H1 (cell line): ENCODE data around the gene HOXD4. TPM values are rescaled to one million over a fixed set of nuclear protein-coding genes. Genes with fewer than 3 reads are reported as not detected.

Experiments used
- CTCF ChIA-PET: fragments of 300-600 bp; sonication (Branson Sonifier 250); formaldehyde crosslinking; loops from one replicate; lab custom pipeline; 2021; ENCODE audit not compliant: partially characterized antibody; lab: Charles Lee
- POLR2A ChIA-PET: fragments of 300-600 bp; sonication (Branson Sonifier 250); formaldehyde crosslinking; loops from one replicate; lab custom pipeline; 2021; ENCODE audit warnings: inconsistent platforms; ENCODE audit not compliant: partially characterized antibody; lab: Charles Lee
- DNase-seq, 2 experiments: peaks; one replicate each; pipeline versions ENCODE4 v3.0.0 to v3.0.0-alpha.2; 2010 to 2022; ENCODE audit warnings: low spot score in 2 of 2, low read depth in 1 of 2, mixed read lengths in 1 of 2
- FAIRE-seq: peaks from 2 replicates; lab custom pipeline; 2011; peaks lifted over from hg19 to GRCh38; lab: Jason Lieb, UNC
- H2AFZ ChIP-seq: 2 replicates; pipeline ENCODE4 v1.8.1; 2012; ENCODE audit warnings: low read length, inconsistent platforms
- H2AK5ac ChIP-seq: 2 replicates; pipeline ENCODE4 v1.6.1; 2013; ENCODE audit warnings: low read depth, low read length
- H2BK120ac ChIP-seq: replicated peaks from 2 replicates; pipeline ENCODE3; 2013; ENCODE audit warnings: low read depth, low read length, inconsistent platforms
- H2BK12ac ChIP-seq: 2 replicates; pipeline ENCODE4 v1.6.1; 2013; ENCODE audit warnings: low read depth, low read length
- H2BK15ac ChIP-seq: 2 replicates; pipeline ENCODE4 v1.6.1; 2013; ENCODE audit warnings: low read length
- H2BK20ac ChIP-seq: 2 replicates; pipeline ENCODE4 v1.6.1; 2013; ENCODE audit warnings: low read length
- H2BK5ac ChIP-seq: 2 replicates; pipeline ENCODE4 v1.6.1; 2013; ENCODE audit warnings: low read depth, low read length
- H3K14ac ChIP-seq: 2 replicates; pipeline ENCODE4 v1.6.1; 2013; ENCODE audit warnings: inconsistent platforms; ENCODE audit not compliant: insufficient read length
- H3K18ac ChIP-seq: 2 replicates; pipeline ENCODE4 v1.6.1; 2013; ENCODE audit warnings: low read length; ENCODE audit errors: extremely low read depth
- H3K23ac ChIP-seq: 2 replicates; pipeline ENCODE4 v1.6.1; 2013; ENCODE audit warnings: inconsistent platforms; ENCODE audit not compliant: insufficient read length
- H3K23me2 ChIP-seq: 2 replicates; pipeline ENCODE4 v1.6.1; 2013; ENCODE audit warnings: low read depth, low read length
- H3K27ac ChIP-seq: 2 replicates; pipeline ENCODE4 v1.6.1; 2011; ENCODE audit warnings: low read depth, low read length, inconsistent platforms
- H3K27me3 ChIP-seq, 4 experiments: replicated peaks in 1 of 4; 1 replicate in 1 of 4; 2 replicates in 3 of 4; pipeline versions ENCODE4 v1.6.1 to v1.8.1; 2011 to 2013; ENCODE audit warnings: low read length in 3 of 4, mild to moderate bottlenecking in 3 of 4, inconsistent platforms in 2 of 4, mixed read lengths in 2 of 4, moderate library complexity in 1 of 4; ENCODE audit not compliant: control insufficient read depth in 3 of 4, insufficient read depth in 3 of 4; ENCODE audit errors: extremely low read depth in 1 of 4
- H3K36me3 ChIP-seq, 4 experiments: 2 replicates each; pipeline versions ENCODE4 v1.6.1 to v1.8.1; 2011 to 2013; ENCODE audit warnings: mild to moderate bottlenecking in 4 of 4, low read length in 3 of 4, moderate library complexity in 2 of 4, control low read depth in 1 of 4, inconsistent platforms in 1 of 4; ENCODE audit not compliant: insufficient read depth in 4 of 4, control insufficient read depth in 2 of 4
- H3K4ac ChIP-seq: replicated peaks from 2 replicates; pipeline ENCODE3; 2013; ENCODE audit warnings: low read length, low read depth, mixed read lengths, inconsistent platforms; ENCODE audit not compliant: insufficient read length
- H3K4me1 ChIP-seq, 4 experiments: replicated peaks in 1 of 4; 1 replicate in 1 of 4; 2 replicates in 3 of 4; pipeline versions ENCODE4 v1.6.1 to v1.8.1; 2011 to 2013; ENCODE audit warnings: low read length in 3 of 4, inconsistent platforms in 2 of 4, mixed read lengths in 1 of 4; ENCODE audit not compliant: insufficient read depth in 4 of 4, control insufficient read depth in 3 of 4
- H3K4me2 ChIP-seq, 2 experiments: 2 replicates each; pipeline versions ENCODE4 v1.6.1 to v1.8.1; 2011 to 2013; ENCODE audit warnings: low read depth in 2 of 2, low read length in 2 of 2, control low read depth in 1 of 2, inconsistent platforms in 1 of 2, mild to moderate bottlenecking in 1 of 2; ENCODE audit not compliant: insufficient read depth in 1 of 2
- H3K4me3 ChIP-seq, 4 experiments: fragments of 200-600, 300-600 bp in 1 of 4; sonication (generic), shearing (Covaris generic), sonication (Bioruptor Twin) in 1 of 4; 2 replicates each; pipeline versions ENCODE4 v1.5.1 to v1.8.1; 2011 to 2016; ENCODE audit warnings: low read length in 4 of 4, low read depth in 3 of 4, control low read depth in 2 of 4, inconsistent platforms in 2 of 4, mild to moderate bottlenecking in 2 of 4, mixed read lengths in 1 of 4, moderate library complexity in 1 of 4; ENCODE audit not compliant: insufficient read depth in 2 of 4; ENCODE audit errors: extremely low read depth in 1 of 4
- H3K56ac ChIP-seq: replicated peaks from 2 replicates; pipeline ENCODE3; 2013; ENCODE audit warnings: low read depth, mild to moderate bottlenecking, mixed read lengths, low read length, inconsistent platforms; ENCODE audit not compliant: insufficient read length
- H3K79me1 ChIP-seq: 2 replicates; pipeline ENCODE4 v1.6.1; 2013; ENCODE audit warnings: low read depth, low read length, control low read depth
- H3K79me2 ChIP-seq, 2 experiments: 2 replicates each; pipeline versions ENCODE4 v1.6.1 to v1.8.1; 2012 to 2013; ENCODE audit warnings: low read length in 2 of 2, mild to moderate bottlenecking in 2 of 2, inconsistent platforms in 1 of 2; ENCODE audit not compliant: insufficient read depth in 2 of 2, control insufficient read depth in 1 of 2
- H3K9ac ChIP-seq, 4 experiments: replicated peaks in 1 of 4; 1 replicate in 1 of 4; 2 replicates in 3 of 4; pipeline versions ENCODE4 v1.6.1 to v1.8.1; 2011 to 2013; ENCODE audit warnings: low read depth in 3 of 4, low read length in 3 of 4, control low read depth in 2 of 4, mild to moderate bottlenecking in 2 of 4, moderate library complexity in 2 of 4, inconsistent platforms in 1 of 4; ENCODE audit errors: extremely low read depth in 1 of 4
- H3K9me3 ChIP-seq, 2 experiments: 2 replicates each; pipeline versions ENCODE4 v1.6.1 to v1.8.1; 2012 to 2013; ENCODE audit warnings: mild to moderate bottlenecking in 2 of 2, moderate library complexity in 2 of 2, control low read depth in 1 of 2, inconsistent platforms in 1 of 2, low read depth in 1 of 2, low read length in 1 of 2, mixed read lengths in 1 of 2; ENCODE audit not compliant: insufficient read depth in 2 of 2
- H4K20me1 ChIP-seq, 2 experiments: replicated peaks in 1 of 2; 2 replicates each; pipeline versions ENCODE3 to v1.8.1; 2011 to 2013; ENCODE audit warnings: inconsistent platforms in 2 of 2, low read length in 2 of 2, mild to moderate bottlenecking in 1 of 2; ENCODE audit not compliant: insufficient read depth in 2 of 2, control insufficient read depth in 1 of 2
- H4K5ac ChIP-seq: 2 replicates; pipeline ENCODE4 v1.6.1; 2013; ENCODE audit warnings: low read length, low read depth, mixed read lengths, inconsistent platforms; ENCODE audit not compliant: insufficient read length
- H4K8ac ChIP-seq: 2 replicates; pipeline ENCODE4 v1.8.0; 2013; ENCODE audit warnings: mild to moderate bottlenecking, moderate library complexity, low read length, inconsistent platforms; ENCODE audit not compliant: insufficient read depth; ENCODE audit errors: extremely low read depth
- H4K91ac ChIP-seq: replicated peaks from 2 replicates; pipeline ENCODE3; 2013; ENCODE audit warnings: low read length, mixed read lengths, inconsistent platforms; ENCODE audit not compliant: insufficient read length
- KDM5A ChIP-seq: fragments of 200-600 bp; IDR thresholded peaks from 2 replicates; pipeline ENCODE4 v1.7.1; 2012; ENCODE audit warnings: mild to moderate bottlenecking, low read length, inconsistent platforms, mixed read lengths
- PHF8 ChIP-seq: fragments of 200-600 bp; sonication (generic); conservative IDR thresholded peaks from 2 replicates; pipeline ENCODE4 v1.7.1; 2012; ENCODE audit warnings: low read depth, mild to moderate bottlenecking, inconsistent platforms, low read length, moderate library complexity
- RNF2 ChIP-seq: fragments of 200-900, 300-1000 bp; sonication (generic); IDR thresholded peaks from 2 replicates; pipeline ENCODE4 v1.7.1; 2016; ENCODE audit warnings: borderline replicate concordance, low read depth, mild to moderate bottlenecking, antibody characterized with exemption, low read length; ENCODE audit not compliant: poor library complexity, severe bottlenecking; ENCODE audit errors: missing control alignments
- SUZ12 ChIP-seq: fragments of 200-600 bp; sonication (generic); IDR thresholded peaks from 2 replicates; pipeline ENCODE4 v1.6.1; 2012; ENCODE audit warnings: mild to moderate bottlenecking, inconsistent platforms, low read length, moderate library complexity, mixed read lengths
- WGBS, 2 experiments: shearing (Covaris generic) in 1 of 2; methylation state at CpG; one replicate each; pipeline versions ENCODE4 v1.1.6 to v1.1.7; 2013 to 2015; ENCODE audit warnings: low lambda C conversion rate in 2 of 2, mixed read lengths in 2 of 2, inconsistent platforms in 1 of 2, low coverage in 1 of 2, missing lambda C conversion rate in 1 of 2; ENCODE audit not compliant: insufficient replicate concordance in 2 of 2, insufficient coverage in 1 of 2, insufficient read length in 1 of 2; ENCODE audit errors: extremely low coverage in 1 of 2, missing lambda C conversion rate in 1 of 2; 5-methylcytosine and 5-hydroxymethylcytosine counted together
- polyA plus RNA-seq, 7 experiments: library from polyadenylated mRNA; depleted of rRNA in 3 of 7; stranded (reverse) in 5 of 7; unstranded in 2 of 7; fragments of >200 nt in 5 of 7; fragments of 200-250 nt in 2 of 7; gene quantifications; 1 replicate in 5 of 7; 2 replicates in 1 of 7; 4 replicates in 1 of 7; pipeline versions ENCODE4 v1.2.1 to v1.2.3, GENCODE V29; 2011 to 2013; ENCODE audit warnings: missing spikeins in 2 of 7, mixed read lengths in 2 of 7
- total RNA-seq: library from RNA; stranded (reverse); fragmentation: NEBNext Ultra II Directional; extraction: Animal tissue kit (Norgen Biotek cat#: 25700); gene quantifications from 2 replicates; pipeline ENCODE4 v1.2.1, GENCODE V29; 2021

Gene HOXD4
- total and polyA plus RNA-seq, 2 of the 8 experiments (the other 6 are each of a cell fraction or from before 2014, with no cell fraction given) = not detected

- H3K4me2 ChIP-seq = no peak overlapping the region
- peaks cover 0 to 31% (median 0%) of the 10 kb centered on the region in 4 experiments; a peak in 1 of 8 replicates for H3K36me3 ChIP-seq
- H3K79me1 ChIP-seq = no peaks in the 10 kb centered on the region
- no peak overlapping the region for H4K8ac ChIP-seq
- no peak for FAIRE-seq
- peaks cover 0 to 16% of the 10 kb centered on the region in 2 experiments; a peak in 2 of 4 replicates for H3K9me3 ChIP-seq
- H3K23ac ChIP-seq = no peak overlapping the region
- no peak overlapping the region for H4K91ac ChIP-seq
- POLR2A ChIA-PET = interaction anchor here (0.6 kb wide), 1 partner anchor 910 kb away, joined by 3 read pairs; no protein-coding TSS in a partner anchor
- no peak overlapping the region for H2BK20ac ChIP-seq
- no peak overlapping the region for H3K56ac ChIP-seq
- TF ChIP-seq RNF2 = peak; percentile 85
- no peak for TF ChIP-seq PHF8
- TF ChIP-seq KDM5A = no peak
- peak; percentile 16; the same call in 1 of the 2 replicates for TF ChIP-seq SUZ12
- no peak overlapping the region for H2AK5ac ChIP-seq
- no peak overlapping the region for H3K14ac ChIP-seq
- H2AFZ ChIP-seq = no peak overlapping the region
- H2BK15ac ChIP-seq = 0 out of 2 replicates have a peak overlapping the region, but pooled peaks have one; percentile 47
- no peak overlapping the region for H4K5ac ChIP-seq
- no peak overlapping the region for H2BK5ac ChIP-seq
- peaks cover 2% of the 10 kb centered on the region; the same call in 1 of the 2 replicates for H3K23me2 ChIP-seq
- H3K4ac ChIP-seq = no peak overlapping the region
- peaks cover 0 to 13% (median 6%) of the 10 kb centered on the region in 4 experiments; a peak in 4 of 7 replicates for H3K4me1 ChIP-seq
- no peak overlapping the region for H3K18ac ChIP-seq
- H3K4me3 ChIP-seq = no peak overlapping the region
- no peaks in the 10 kb centered on the region for H3K79me2 ChIP-seq
- no peak overlapping the region for H2BK120ac ChIP-seq
- no peak overlapping the region for H3K9ac ChIP-seq
- peaks cover 96 to 100% (median 100%) of the 10 kb centered on the region in 4 experiments for H3K27me3 ChIP-seq
- 20% methylated on average over 13 of the region's 13 CpGs; no CpG with 5 or more reads in 1 of the 2 experiments for WGBS, 2 experiments
- peak in 1 of 2 experiments; percentile 42 for DNase-seq
- peak overlapping the region; percentile 61; the same call in 1 of the 2 replicates for H2BK12ac ChIP-seq
- H3K27ac ChIP-seq = no peak overlapping the region
- CTCF ChIA-PET = interaction anchor here (0.7 to 4.7 kb wide), 18 partner anchors 9 to 1028 kb away, joined by 3 to 42 read pairs (median 5); partner anchors contain the start of gene HOXD8
- peaks cover 21 to 39% of the 10 kb centered on the region in 2 experiments for H4K20me1 ChIP-seq
Measured at GRCh38 chr2:176120364-176121189, 30.8 kb upstream of the HOXD4 start.
